PFSK-1 (cell line): ENCODE data around the gene NME9.

Experiments used
- FOXP2 ChIP-seq: optimal IDR thresholded peaks from 2 replicates; pipeline ENCODE3; 2011; ENCODE audit warnings: borderline replicate concordance, control low read depth, inconsistent platforms; ENCODE audit not compliant: insufficient read depth; ENCODE audit errors: extremely low read length, extremely low read depth
- POLR2AphosphoS5 ChIP-seq: IDR thresholded peaks from 2 replicates; pipeline ENCODE4 v1.6.1; 2012; ENCODE audit warnings: low read depth, mild to moderate bottlenecking, control low read depth, low read length, moderate library complexity
- REST ChIP-seq, 2 experiments: IDR thresholded peaks; 2 replicates each; pipeline versions ENCODE4 v1.6.1 to v1.8.0; 2011 to 2012; ENCODE audit warnings: low read depth in 2 of 2, low read length in 2 of 2, control low read depth in 1 of 2, inconsistent platforms in 1 of 2, mild to moderate bottlenecking in 1 of 2, moderate library complexity in 1 of 2; ENCODE audit not compliant: insufficient read depth in 1 of 2
- SIN3A ChIP-seq: IDR thresholded peaks from 2 replicates; pipeline ENCODE4 v1.6.1; 2012; ENCODE audit warnings: mild to moderate bottlenecking, low read length, moderate library complexity, borderline replicate concordance; ENCODE audit not compliant: insufficient read depth
- TAF1 ChIP-seq: IDR thresholded peaks from 2 replicates; pipeline ENCODE4 v1.6.1; 2012; ENCODE audit warnings: low read length, control low read depth, borderline replicate concordance; ENCODE audit not compliant: insufficient read depth

The NME9 gene

GRCh38 chr3:138289701-138290100 is 40.0 kb downstream of the NME9 start:
- TF ChIP-seq SIN3A (no peak), POLR2AphosphoS5 (no peak), REST (IDR thresholded peaks at IDR 0.05; ENCODE audit: insufficient read depth in 1 of 2, low read depth in 2 of 2, low read length in 2 of 2) (no peak), TAF1 (no peak), FOXP2 (no peak)

GRCh38 chr3:138289260-138289659 is 40.4 kb downstream of the NME9 start:
- TF ChIP-seq POLR2AphosphoS5, result no peak
- no peak for TF ChIP-seq SIN3A
- no peak for TF ChIP-seq TAF1
- TF ChIP-seq FOXP2, result no peak
- TF ChIP-seq REST (IDR thresholded peaks at IDR 0.05; ENCODE audit: insufficient read depth in 1 of 2, low read depth in 2 of 2, low read length in 2 of 2), result no peak

- TF ChIP-seq POLR2AphosphoS5, result no peak
- TF ChIP-seq REST (IDR thresholded peaks at IDR 0.05; ENCODE audit: insufficient read depth in 1 of 2, low read depth in 2 of 2, low read length in 2 of 2), result no peak
These were observed 44.6 kb downstream of the NME9 start for GRCh38 chr3:138284957-138285477.

- TF ChIP-seq TAF1, result no peak
- TF ChIP-seq FOXP2, result no peak
- no peak for TF ChIP-seq REST (IDR thresholded peaks at IDR 0.05; ENCODE audit: insufficient read depth in 1 of 2, low read depth in 2 of 2, low read length in 2 of 2)
- TF ChIP-seq SIN3A, result no peak
- no peak for TF ChIP-seq POLR2AphosphoS5
These were observed 45.6 kb downstream of the NME9 start for GRCh38 chr3:138284079-138284478.

GRCh38 chr3:138282836-138283235 is 46.8 kb downstream of the NME9 start:
- no peak for TF ChIP-seq REST (IDR thresholded peaks at IDR 0.05; ENCODE audit: insufficient read depth in 1 of 2, low read depth in 2 of 2, low read length in 2 of 2)
- TF ChIP-seq TAF1, result no peak
- no peak for TF ChIP-seq FOXP2
- no peak for TF ChIP-seq SIN3A
- TF ChIP-seq POLR2AphosphoS5, result no peak
